Gastroesophageal sphincter (tissue), 4 donors: Measurements from ENCODE around the gene TOLLIP. TPM values are rescaled to one million over a fixed set of nuclear protein-coding genes. Genes with fewer than 3 reads are reported as not detected.
"Not testable (repeated sequence)": the region's sequence is repeated elsewhere in the genome, so short reads cannot be mapped to it uniquely, and the experiment has no call there.

Experiments
- ATAC-seq: fragments of 150-250 bp; one replicate; pipeline ENCODE4 v1.9.1; 2016; ENCODE audit warnings: mild to moderate bottlenecking, moderate library complexity
- H3K27ac ChIP-seq, 4 donors: fragments of 200-600 bp; sonication (generic) in 3 of 4; 1 replicate in 3 of 4; 2 replicates in 1 of 4; pipeline ENCODE4 v1.5.1; 2016 to 2019
- H3K27me3 ChIP-seq: fragments of 200-600 bp; sonication (generic); one replicate; pipeline ENCODE4 v1.5.1; 2019
- H3K36me3 ChIP-seq, 2 donors: fragments of 200-600 bp; sonication (generic); one replicate each; pipeline ENCODE4 v1.5.1; 2019; ENCODE audit warnings: control low read depth in 1 of 2
- H3K4me1 ChIP-seq, 3 donors: fragments of 200-600 bp; sonication (generic); 1 replicate in 2 of 3; 2 replicates in 1 of 3; pipeline ENCODE4 v1.5.1; 2016 to 2019; ENCODE audit warnings: control low read depth in 2 of 3
- H3K4me3 ChIP-seq, 2 donors: fragments of 200-600 bp; sonication (generic); one replicate each; pipeline ENCODE4 v1.5.1; 2019; ENCODE audit warnings: mild to moderate bottlenecking in 1 of 2, moderate library complexity in 1 of 2
- H3K9me3 ChIP-seq, 3 donors: fragments of 200-600 bp; sonication (generic); one replicate each; pipeline ENCODE4 v1.5.1; 2017 to 2019; ENCODE audit warnings: control low read depth in 2 of 3
- EP300 ChIP-seq: sonication (generic); formaldehyde crosslinking; IDR thresholded peaks from one replicate; pipeline ENCODE4 v1.6.1; 2017; ENCODE audit warnings: antibody characterized with exemption, mild to moderate bottlenecking
- POLR2A ChIP-seq, 2 donors: fragments of 450-650 bp; IDR thresholded peaks; one replicate each; pipeline ENCODE4 v1.6.1; 2017; ENCODE audit warnings: antibody characterized with exemption in 2 of 2, mild to moderate bottlenecking in 2 of 2, moderate library complexity in 1 of 2
- POLR2AphosphoS5 ChIP-seq: sonication (generic); formaldehyde crosslinking; IDR thresholded peaks from one replicate; pipeline ENCODE4 v1.6.1; 2017; ENCODE audit warnings: antibody characterized with exemption
- WGBS, 2 donors: methylation state at CpG; one replicate each; pipeline ENCODE4 v1.1.5; 2018; ENCODE audit warnings: low coverage in 1 of 2; 5-methylcytosine and 5-hydroxymethylcytosine counted together
- total RNA-seq, 4 donors: library from RNA; depleted of rRNA; stranded (reverse); fragments of >200 nt; gene quantifications; one replicate each; pipeline ENCODE4 v1.1.0, GENCODE V29; 2016
- TF ChIP-seq, protein P1 (sequence below), 4 experiments: fragments of 200-600 bp in 2 of 4; fragments of 450-650 bp in 2 of 4; sonication (generic) in 1 of 4; IDR thresholded peaks; one replicate each; pipeline ENCODE4 v1.5.1; 2017 to 2019; ENCODE audit warnings: antibody characterized with exemption in 4 of 4, mild to moderate bottlenecking in 2 of 4, moderate library complexity in 2 of 4

The TOLLIP gene
- total RNA-seq, 4 donors from 2014 or later: 42.3 to 70.6 (median 49.1) TPM

GRCh38 chr11:1242751-1243150 is 66.7 kb downstream of the TOLLIP start:
- not testable (repeated sequence) for H3K4me1 ChIP-seq, H3K27ac ChIP-seq, H3K4me3 ChIP-seq, H3K27me3 ChIP-seq, ATAC-seq, H3K9me3 ChIP-seq, H3K36me3 ChIP-seq
- WGBS, 2 donors: 80% methylated on average over 1 of the region's 11 CpGs; no CpG with 5 or more reads in 1 of the 2 donors

GRCh38 chr11:1242289-1242688 is 67.1 kb downstream of the TOLLIP start:
- 86 to 98% methylated on average over 7 of the region's 20 CpGs for WGBS, 2 donors
- no peak overlapping the region for H3K4me3 ChIP-seq
- no peak for ATAC-seq
- no peaks in the 10 kb centered on the region for H3K9me3 ChIP-seq
- no peak overlapping the region for H3K27ac ChIP-seq
- no peaks in the 10 kb centered on the region for H3K36me3 ChIP-seq
- TF ChIP-seq EP300 (no peak), POLR2AphosphoS5 (no peak), POLR2A (IDR thresholded peaks at IDR 0.05) (no peak)
- TF ChIP-seq, protein P1, sequence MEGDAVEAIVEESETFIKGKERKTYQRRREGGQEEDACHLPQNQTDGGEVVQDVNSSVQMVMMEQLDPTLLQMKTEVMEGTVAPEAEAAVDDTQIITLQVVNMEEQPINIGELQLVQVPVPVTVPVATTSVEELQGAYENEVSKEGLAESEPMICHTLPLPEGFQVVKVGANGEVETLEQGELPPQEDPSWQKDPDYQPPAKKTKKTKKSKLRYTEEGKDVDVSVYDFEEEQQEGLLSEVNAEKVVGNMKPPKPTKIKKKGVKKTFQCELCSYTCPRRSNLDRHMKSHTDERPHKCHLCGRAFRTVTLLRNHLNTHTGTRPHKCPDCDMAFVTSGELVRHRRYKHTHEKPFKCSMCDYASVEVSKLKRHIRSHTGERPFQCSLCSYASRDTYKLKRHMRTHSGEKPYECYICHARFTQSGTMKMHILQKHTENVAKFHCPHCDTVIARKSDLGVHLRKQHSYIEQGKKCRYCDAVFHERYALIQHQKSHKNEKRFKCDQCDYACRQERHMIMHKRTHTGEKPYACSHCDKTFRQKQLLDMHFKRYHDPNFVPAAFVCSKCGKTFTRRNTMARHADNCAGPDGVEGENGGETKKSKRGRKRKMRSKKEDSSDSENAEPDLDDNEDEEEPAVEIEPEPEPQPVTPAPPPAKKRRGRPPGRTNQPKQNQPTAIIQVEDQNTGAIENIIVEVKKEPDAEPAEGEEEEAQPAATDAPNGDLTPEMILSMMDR (IDR thresholded peaks at IDR 0.05): no peak
- no peaks in the 10 kb centered on the region for H3K4me1 ChIP-seq
- H3K27me3 ChIP-seq: no peaks in the 10 kb centered on the region

DNA sequence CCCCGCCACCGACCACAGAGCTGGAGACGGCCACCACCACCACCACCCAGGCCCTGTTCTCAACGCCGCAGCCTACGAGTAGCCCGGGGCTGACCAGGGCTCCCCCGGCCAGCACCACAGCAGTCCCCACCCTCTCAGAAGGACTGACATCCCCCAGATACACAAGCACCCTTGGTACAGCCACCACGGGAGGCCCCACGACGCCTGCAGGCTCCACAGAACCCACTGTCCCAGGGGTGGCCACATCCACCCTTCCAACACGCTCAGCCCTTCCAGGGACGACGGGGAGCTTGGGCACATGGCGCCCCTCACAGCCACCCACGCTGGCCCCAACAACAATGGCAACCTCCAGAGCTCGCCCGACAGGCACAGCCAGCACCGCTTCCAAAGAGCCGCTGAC is 67.7 kb downstream of the TOLLIP start:
- H3K36me3 ChIP-seq: no peaks in the 10 kb centered on the region
- ATAC-seq: no peak
- no peaks in the 10 kb centered on the region for H3K27me3 ChIP-seq
- WGBS, 2 donors: 100% methylated on average over 1 of the region's 20 CpGs; no CpG with 5 or more reads in 1 of the 2 donors
- no peaks in the 10 kb centered on the region for H3K4me1 ChIP-seq
- TF ChIP-seq EP300 (no peak), POLR2AphosphoS5 (no peak), POLR2A (IDR thresholded peaks at IDR 0.05) (no peak)
- TF ChIP-seq, protein P1 (IDR thresholded peaks at IDR 0.05): no peak
- no peak overlapping the region for H3K27ac ChIP-seq
- no peaks in the 10 kb centered on the region for H3K9me3 ChIP-seq
- H3K4me3 ChIP-seq: no peak overlapping the region

GRCh38 chr11:1240771-1241170 is 68.7 kb downstream of the TOLLIP start:
- ATAC-seq: no peak
- H3K36me3 ChIP-seq: no peaks in the 10 kb centered on the region
- no peak overlapping the region for H3K27ac ChIP-seq
- no peaks in the 10 kb centered on the region for H3K27me3 ChIP-seq
- no peaks in the 10 kb centered on the region for H3K9me3 ChIP-seq
- TF ChIP-seq, protein P1 (IDR thresholded peaks at IDR 0.05): no peak
- TF ChIP-seq POLR2A (IDR thresholded peaks at IDR 0.05) (no peak), POLR2AphosphoS5 (no peak), EP300 (no peak)
- no peaks in the 10 kb centered on the region for H3K4me1 ChIP-seq
- H3K4me3 ChIP-seq: no peak overlapping the region
- WGBS, 2 donors: no CpG with 5 or more reads among the region's 25 CpGs

DNA sequence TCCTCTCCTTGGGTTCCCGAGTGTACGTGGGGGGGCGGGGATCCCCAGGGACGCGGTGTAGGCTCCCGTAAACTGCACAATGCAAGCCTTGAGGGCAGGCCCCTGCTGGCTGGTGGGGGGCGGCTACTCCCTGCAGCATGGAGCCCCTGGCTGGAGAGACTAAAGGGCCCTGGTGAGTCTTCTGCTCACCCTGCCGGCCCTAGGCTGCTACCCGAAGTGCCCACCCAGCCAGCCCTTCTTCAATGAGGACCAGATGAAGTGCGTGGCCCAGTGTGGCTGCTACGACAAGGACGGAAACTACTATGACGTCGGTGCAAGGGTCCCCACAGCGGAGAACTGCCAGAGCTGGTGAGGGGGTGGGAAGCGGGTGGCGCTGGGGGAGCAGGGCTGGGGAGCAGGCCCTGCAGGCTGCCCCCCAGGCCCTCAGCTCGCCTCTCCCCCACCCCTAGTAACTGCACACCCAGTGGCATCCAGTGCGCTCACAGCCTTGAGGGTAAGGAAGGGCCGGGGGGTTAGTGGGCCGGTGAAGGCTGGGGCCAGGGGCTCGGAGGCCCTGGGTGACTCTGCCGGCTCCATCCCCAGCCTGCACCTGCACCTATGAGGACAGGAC is 69.7 kb downstream of the TOLLIP start:
- H3K27me3 ChIP-seq: no peaks in the 10 kb centered on the region
- no peak for ATAC-seq

More for the DNA sequence above, 69.7 kb downstream of the TOLLIP start:
- Histone ChIP-seq H3K27ac (no peak overlapping the region), H3K4me3 (no peak overlapping the region), H3K36me3 (no peaks in the 10 kb centered on the region), H3K9me3 (no peaks in the 10 kb centered on the region), H3K4me1 (no peaks in the 10 kb centered on the region)
- WGBS, 2 donors: 80% methylated on average over 1 of the region's 23 CpGs; no CpG with 5 or more reads in 1 of the 2 donors
- no peak for TF ChIP-seq EP300
- TF ChIP-seq POLR2A (IDR thresholded peaks at IDR 0.05): no peak
- no peak for TF ChIP-seq POLR2AphosphoS5
- TF ChIP-seq, protein P1 (IDR thresholded peaks at IDR 0.05): no peak
